Chondrocyte (in vitro differentiated cells): ENCODE results near the gene IL36B. TPM values are rescaled to one million over a fixed set of nuclear protein-coding genes. Genes with fewer than 3 reads are reported as not detected.

Source experiments
- DNase-seq: peaks from one replicate; pipeline ENCODE4 v3.0.0; 2021; ENCODE audit warnings: mixed read lengths, low spot score
- H3K27ac Mint-ChIP-seq: one replicate; pipeline ENCODE4 v1.8.0; 2021; ENCODE audit warnings: mild to moderate bottlenecking, moderate library complexity, mixed read lengths; ENCODE audit not compliant: unreplicated experiment
- H3K27me3 Mint-ChIP-seq: 2 replicates; pipeline ENCODE4 v1.8.0; 2021; ENCODE audit warnings: low read depth, mixed read lengths
- H3K36me3 Mint-ChIP-seq: 2 replicates; pipeline ENCODE4 v1.8.0; 2021; ENCODE audit warnings: low read depth, mixed read lengths
- H3K4me1 Mint-ChIP-seq: 2 replicates; pipeline ENCODE4 v1.8.0; 2021; ENCODE audit warnings: low read depth, mild to moderate bottlenecking, mixed read lengths
- H3K4me3 Mint-ChIP-seq: one replicate; pipeline ENCODE4 v1.8.0; 2021; ENCODE audit warnings: mild to moderate bottlenecking, moderate library complexity, mixed read lengths; ENCODE audit not compliant: unreplicated experiment
- H3K9me3 Mint-ChIP-seq: 2 replicates; pipeline ENCODE4 v1.8.0; 2021; ENCODE audit warnings: low read depth, mixed read lengths
- CTCF ChIP-seq: fragments of 200-600 bp; sonication (generic); IDR thresholded peaks from 2 replicates; pipeline ENCODE4 v1.5.0; 2021; ENCODE audit warnings: antibody characterized with exemption, mild to moderate bottlenecking, moderate library complexity
- total RNA-seq: library from RNA; stranded (reverse); gene quantifications from 3 replicates; pipeline ENCODE4 v1.2.1, GENCODE V29; 2021

The IL36B gene
- total RNA-seq, 1 donor from 2014 or later = not detected

GRCh38 chr2:113027691-113028090, 25.0 kb downstream of the IL36B start:
- no peak overlapping the region for H3K27ac Mint-ChIP-seq
- H3K4me1 Mint-ChIP-seq = no peaks in the 10 kb centered on the region
- H3K27me3 Mint-ChIP-seq = peaks cover 73% of the 10 kb centered on the region
- TF ChIP-seq CTCF = no peak
- no peak overlapping the region for H3K4me3 Mint-ChIP-seq
- no peak for DNase-seq
- H3K9me3 Mint-ChIP-seq = no peaks in the 10 kb centered on the region
- no peaks in the 10 kb centered on the region for H3K36me3 Mint-ChIP-seq

GRCh38 chr2:113025737-113026136, 26.9 kb downstream of the IL36B start:
- no peak for TF ChIP-seq CTCF
- peaks cover 63% of the 10 kb centered on the region for H3K27me3 Mint-ChIP-seq
- no peak for DNase-seq
- no peaks in the 10 kb centered on the region for H3K4me1 Mint-ChIP-seq
- no peak overlapping the region for H3K27ac Mint-ChIP-seq
- H3K36me3 Mint-ChIP-seq = no peaks in the 10 kb centered on the region
- H3K9me3 Mint-ChIP-seq = no peaks in the 10 kb centered on the region
- no peak overlapping the region for H3K4me3 Mint-ChIP-seq

- no peak for TF ChIP-seq CTCF
- Mint-ChIP-seq H3K27me3 (peaks cover 59% of the 10 kb centered on the region), H3K4me3 (no peak overlapping the region), H3K4me1 (no peaks in the 10 kb centered on the region), H3K27ac (no peak overlapping the region), H3K36me3 (no peaks in the 10 kb centered on the region), H3K9me3 (no peaks in the 10 kb centered on the region)
- no peak for DNase-seq
Observed at GRCh38 chr2:113024764-113025163, 27.9 kb downstream of the IL36B start.

- no peak for TF ChIP-seq CTCF
- peaks cover 8% of the 10 kb centered on the region for H3K9me3 Mint-ChIP-seq
- DNase-seq = no peak
- H3K27me3 Mint-ChIP-seq = peaks cover 58% of the 10 kb centered on the region
- no peaks in the 10 kb centered on the region for H3K36me3 Mint-ChIP-seq
- H3K27ac Mint-ChIP-seq = no peak overlapping the region
- H3K4me1 Mint-ChIP-seq = no peaks in the 10 kb centered on the region
- H3K4me3 Mint-ChIP-seq = no peak overlapping the region
Observed at GRCh38 chr2:113021312-113021711, 31.4 kb downstream of the IL36B start.

GRCh38 chr2:113018509-113018908, 34.2 kb downstream of the IL36B start:
- no peak for TF ChIP-seq CTCF
- DNase-seq = no peak
- H3K9me3 Mint-ChIP-seq = peaks cover 8% of the 10 kb centered on the region
- H3K36me3 Mint-ChIP-seq = no peaks in the 10 kb centered on the region
- no peaks in the 10 kb centered on the region for H3K4me1 Mint-ChIP-seq
- no peak overlapping the region for H3K4me3 Mint-ChIP-seq
- no peak overlapping the region for H3K27ac Mint-ChIP-seq
- peaks cover 49% of the 10 kb centered on the region for H3K27me3 Mint-ChIP-seq
